HepG2 (cell line): ENCODE data around the gene ADCY5. TPM values are rescaled to one million over a fixed set of nuclear protein-coding genes. Genes with fewer than 3 reads are reported as not detected.

Experiments used
- ATAC-seq: fragments of 200-7000 bp; cut with Tn5 transposase; 3 replicates; pipeline ENCODE4 v1.9.1; 2020; ENCODE audit warnings: mild to moderate bottlenecking, moderate library complexity
- BruUV-seq: library from RNA; stranded (reverse); fragments of 400-500 nt; replicated peaks from 2 replicates; lab custom pipeline; 2021; lab: Mats Ljungman, UMichigan
- CTCF ChIA-PET: fragments of 300-600 bp; formaldehyde crosslinking; extraction: SDS; loops from one replicate; lab custom pipeline; 2021; ENCODE audit warnings: low total read pairs, inconsistent platforms, low intra/inter-chr PET ratio; lab: Yijun Ruan, JAX
- POLR2A ChIA-PET: fragments of 350-600 bp; sonication (Branson Sonifier 250); formaldehyde crosslinking; loops from one replicate; lab custom pipeline; 2020; ENCODE audit warnings: antibody characterized with exemption, inconsistent platforms; lab: Yijun Ruan, JAX
- DNase-seq: peaks from one replicate; pipeline ENCODE4 v3.0.0-alpha.2; 2015; ENCODE audit warnings: low spot score
- FAIRE-seq: peaks from 3 replicates; lab custom pipeline; 2011; peaks lifted over from hg19 to GRCh38; lab: Jason Lieb, UNC
- H2AFZ ChIP-seq: one replicate; pipeline ENCODE4 v1.6.1; 2011; ENCODE audit warnings: low read length, inconsistent platforms
- H3K27ac ChIP-seq: fragments of 300-600 bp; 3 replicates; pipeline ENCODE4 v1.8.0; 2011; ENCODE audit warnings: mixed run types, mild to moderate bottlenecking, mixed read lengths, low read length, inconsistent platforms; ENCODE audit not compliant: insufficient read depth; ENCODE audit errors: extremely low read length
- H3K27me3 ChIP-seq, 2 experiments: fragments of 200-600 bp in 1 of 2; 2 replicates in 1 of 2; 3 replicates in 1 of 2; pipeline versions ENCODE4 v1.6.0 to v1.8.0; 2011; ENCODE audit warnings: low read length in 2 of 2, mild to moderate bottlenecking in 2 of 2, moderate library complexity in 2 of 2, inconsistent platforms in 1 of 2; ENCODE audit not compliant: insufficient read depth in 2 of 2, control insufficient read depth in 1 of 2
- H3K36me3 ChIP-seq, 2 experiments: fragments of 200-600 bp in 1 of 2; replicated peaks in 1 of 2; 2 replicates in 1 of 2; 3 replicates in 1 of 2; pipeline versions ENCODE4 v1.5.1 to v1.8.0; 2011; ENCODE audit warnings: low read length in 2 of 2, inconsistent platforms in 1 of 2; ENCODE audit not compliant: insufficient read depth in 2 of 2, control insufficient read depth in 1 of 2
- H3K4me1 ChIP-seq: 2 replicates; pipeline ENCODE4 v1.5.1; 2012; ENCODE audit warnings: low read length, inconsistent platforms; ENCODE audit not compliant: insufficient read depth
- H3K4me2 ChIP-seq: 2 replicates; pipeline ENCODE4 v1.6.0; 2011; ENCODE audit warnings: low read depth, low read length, inconsistent platforms
- H3K4me3 ChIP-seq, 3 experiments: fragments of 200-600 bp in 1 of 3; sonication (generic), shearing (Covaris generic) in 1 of 3; replicated peaks in 1 of 3; 2 replicates each; pipeline ENCODE4 v1.5.1; 2011 to 2016; ENCODE audit warnings: low read length in 3 of 3, inconsistent platforms in 2 of 3, low read depth in 2 of 3, mild to moderate bottlenecking in 2 of 3, control low read depth in 1 of 3, mixed read lengths in 1 of 3; ENCODE audit not compliant: insufficient read depth in 1 of 3
- H3K79me2 ChIP-seq: one replicate; pipeline ENCODE4 v1.6.1; 2011; ENCODE audit warnings: low read length, inconsistent platforms; ENCODE audit not compliant: insufficient read depth
- H3K9ac ChIP-seq: 2 replicates; pipeline ENCODE4 v1.6.0; 2011; ENCODE audit warnings: mild to moderate bottlenecking, low read depth, low read length, inconsistent platforms; ENCODE audit not compliant: insufficient read depth
- H3K9me3 ChIP-seq: 2 replicates; pipeline ENCODE4 v1.5.1; 2012; ENCODE audit warnings: mild to moderate bottlenecking, low read length
- H4K20me1 ChIP-seq: 2 replicates; pipeline ENCODE4 v1.6.0; 2011; ENCODE audit warnings: inconsistent platforms, mild to moderate bottlenecking, low read length, moderate library complexity; ENCODE audit not compliant: insufficient read depth
- CBX1 ChIP-seq: IDR thresholded peaks from one replicate; pipeline ENCODE4 v1.6.1; 2016; ENCODE audit warnings: antibody characterized with exemption, low read depth
- CHD2 ChIP-seq: IDR thresholded peaks from 2 replicates; pipeline ENCODE4 v1.6.1; 2011; ENCODE audit warnings: low read depth, low read length, improper control_type of control experiment
- JARID2 ChIP-seq: sonication (generic); formaldehyde crosslinking; IDR thresholded peaks from 2 replicates; pipeline ENCODE4 v1.8.1; 2023; ENCODE audit warnings: missing genetic modification reagents, inconsistent platforms; ENCODE audit not compliant: insufficient replicate concordance
- NONO ChIP-seq, 2 experiments: fragments of 450-650 bp in 1 of 2; sonication (generic) in 1 of 2; formaldehyde crosslinking in 1 of 2; IDR thresholded peaks in 1 of 2; conservative IDR thresholded peaks in 1 of 2; 2 replicates each; pipeline versions ENCODE4 v1.6.1 to v1.8.0; 2017 to 2022; ENCODE audit warnings: mild to moderate bottlenecking in 1 of 2, missing genetic modification reagents in 1 of 2, moderate library complexity in 1 of 2
- NR3C1 ChIP-seq: sonication (generic); formaldehyde crosslinking; IDR thresholded peaks from 2 replicates; pipeline ENCODE4 v1.4.0; 2020; ENCODE audit warnings: missing genetic modification reagents
- SCMH1 ChIP-seq: sonication (generic); formaldehyde crosslinking; IDR thresholded peaks from 2 replicates; pipeline ENCODE4 v1.9.0; 2021; ENCODE audit warnings: missing genetic modification reagents, mild to moderate bottlenecking, borderline replicate concordance
- ZFX ChIP-seq: sonication (generic); formaldehyde crosslinking; IDR thresholded peaks from 2 replicates; pipeline ENCODE4 v1.4.0; 2020; ENCODE audit warnings: mild to moderate bottlenecking, low read depth, missing genetic modification reagents, moderate library complexity
- ZNF235 ChIP-seq: sonication (generic); formaldehyde crosslinking; IDR thresholded peaks from 2 replicates; pipeline ENCODE4 v1.8.1; 2023; ENCODE audit warnings: mild to moderate bottlenecking, missing genetic modification reagents, borderline replicate concordance
- ZSCAN25 ChIP-seq: sonication (generic); formaldehyde crosslinking; IDR thresholded peaks from 2 replicates; pipeline ENCODE4 v1.8.0; 2022; ENCODE audit warnings: mild to moderate bottlenecking, missing genetic modification reagents
- WGBS: methylation state at CpG from one replicate; pipeline ENCODE4 v1.1.6; 2017; ENCODE audit warnings: low lambda C conversion rate; 5-methylcytosine and 5-hydroxymethylcytosine counted together
- in situ Hi-C: cut with HindIII; loops from 2 replicates; pipeline ENCODE4 v1.10.0; 2017; ENCODE audit warnings: low pct_unique_long_range_greater_than_20kb; ENCODE audit not compliant: extremely low pct_ligation_motif_present
- intact Hi-C: fragments of 100-400 bp; cut with micrococcal nuclease; formaldehyde crosslinking; loops from one replicate; pipeline ENCODE4 v1.10.0; 2022; ENCODE audit not compliant: unreplicated experiment
- polyA plus RNA-seq, 8 experiments: library from polyadenylated mRNA; depleted of rRNA in 3 of 8; stranded (reverse) in 7 of 8; unstranded in 1 of 8; fragments of >200 nt; fragmentation: Illumina TruSeq in 4 of 8; extraction: Trizol in 4 of 8; gene quantifications; 2 replicates each; pipeline versions ENCODE4 v1.2.1 to v1.2.3, GENCODE V29; 2011 to 2016; ENCODE audit warnings: low read depth in 4 of 8, missing spikeins in 1 of 8, mixed read lengths in 1 of 8; ENCODE audit not compliant: insufficient read depth in 1 of 8
- total RNA-seq, 5 experiments: library from RNA; depleted of rRNA; stranded (reverse); fragments of >200 nt; fragmentation: Illumina TruSeq; extraction: Trizol; gene quantifications; 2 replicates each; pipeline ENCODE4 v1.2.3, GENCODE V29; 2016; ENCODE audit warnings: low read depth in 1 of 5
- TF ChIP-seq, protein P1 (sequence below): sonication (generic); formaldehyde crosslinking; IDR thresholded peaks from 2 replicates; pipeline ENCODE4 v1.4.0; 2020; ENCODE audit warnings: missing genetic modification reagents

The ADCY5 gene
- total and polyA plus RNA-seq, 2 of the 13 experiments (the other 11 are each of a cell fraction or from before 2014, with no cell fraction given) = not detected

DNA sequence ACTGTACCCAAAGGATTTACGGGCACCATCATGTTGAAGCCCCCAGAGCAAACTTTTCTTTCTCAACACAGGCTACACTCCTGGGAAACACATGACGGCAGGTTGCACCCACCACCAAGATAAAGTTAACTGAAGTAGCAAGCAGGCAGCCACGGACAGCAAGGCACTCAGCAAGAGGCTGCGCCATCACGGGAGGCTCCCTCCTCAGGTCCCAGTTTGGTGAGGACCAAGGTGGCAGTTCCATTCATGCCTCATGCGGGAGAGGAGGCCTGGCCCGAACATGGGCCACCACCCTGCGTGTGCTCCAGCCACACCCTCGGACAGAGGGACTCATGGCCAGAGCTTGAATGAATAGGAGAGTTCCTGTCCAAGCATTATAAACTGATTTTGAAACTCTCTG is 6.8 kb downstream of the ADCY5 start:
- ChIA-PET CTCF (no interaction called here), POLR2A (no interaction called here)
- Histone ChIP-seq H3K4me1 (no peaks in the 10 kb centered on the region), H3K4me2 (no peak overlapping the region), H4K20me1 (no peaks in the 10 kb centered on the region), H3K27me3 (peaks cover 0 to 39% of the 10 kb centered on the region in 2 experiments; a peak in 4 of 5 replicates), H3K36me3 (no peaks in the 10 kb centered on the region), H3K79me2 (no peaks in the 10 kb centered on the region), H3K27ac (no peak overlapping the region), H3K9ac (no peak overlapping the region), H2AFZ (no peak overlapping the region), H3K9me3 (no peaks in the 10 kb centered on the region), H3K4me3 (no peak overlapping the region)
- intact Hi-C loops (no loop called here), in situ Hi-C loops (no loop called here)
- DNase-seq (no peak), ATAC-seq (no peak), FAIRE-seq (no peak)
- no TSS peak for BruUV-seq
- 48% methylated on average over 4 of the region's 9 CpGs for WGBS
- no peak for TF ChIP-seq SCMH1

DNA sequence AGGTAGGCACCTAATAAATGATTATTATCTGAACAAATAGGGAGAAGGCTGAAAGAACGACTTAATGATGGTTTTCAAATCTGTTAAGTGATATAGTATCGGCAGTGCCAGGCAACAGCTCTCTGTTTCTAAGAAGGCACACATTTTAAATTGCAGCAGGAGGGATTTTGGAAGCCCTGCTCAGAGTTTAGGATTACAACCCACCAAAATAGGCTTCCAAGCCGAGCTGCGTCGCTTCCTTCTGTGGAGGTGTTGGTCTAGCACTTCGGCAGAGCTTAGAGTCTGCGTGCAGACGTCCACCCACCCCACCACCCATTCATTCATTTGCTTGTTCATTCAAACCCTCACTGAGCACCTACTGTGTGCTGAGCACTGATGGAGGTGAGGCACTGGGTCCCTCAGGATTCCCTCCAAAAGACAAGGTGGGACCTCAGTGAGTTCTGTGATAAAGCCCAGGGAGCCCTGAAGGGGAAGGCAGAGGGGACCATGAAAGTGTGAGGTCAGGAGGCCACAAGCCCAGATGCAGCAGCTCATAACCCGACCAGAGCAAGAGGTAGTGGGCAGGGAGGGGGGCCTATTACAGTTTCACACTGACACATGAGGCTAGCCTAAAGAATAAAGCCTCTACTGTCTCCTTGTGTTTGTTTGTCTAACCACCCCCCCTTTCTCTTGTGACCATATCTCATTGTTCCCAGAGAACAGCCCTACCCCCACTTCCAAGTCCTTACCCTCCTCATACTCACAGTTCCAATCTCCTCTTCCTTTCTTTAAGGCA is 8.9 kb downstream of the ADCY5 start:
- no TSS peak for BruUV-seq
- FAIRE-seq (no peak), ATAC-seq (no peak), DNase-seq (no peak)
- no peak overlapping the region for H3K4me3 ChIP-seq
- no peaks in the 10 kb centered on the region for H3K9me3 ChIP-seq
- H4K20me1 ChIP-seq = no peaks in the 10 kb centered on the region
- no peak overlapping the region for H3K4me2 ChIP-seq
- in situ Hi-C loops = no loop called here
- H3K9ac ChIP-seq = no peak overlapping the region
- H3K79me2 ChIP-seq = no peaks in the 10 kb centered on the region
- intact Hi-C loops = no loop called here
- H3K4me1 ChIP-seq = no peaks in the 10 kb centered on the region
- H3K27ac ChIP-seq = no peak overlapping the region
- ChIA-PET POLR2A (no interaction called here), CTCF (no interaction called here)
- WGBS = 15% methylated on average over 4 of the region's 9 CpGs
- H2AFZ ChIP-seq = no peak overlapping the region
- H3K36me3 ChIP-seq = no peaks in the 10 kb centered on the region
- peaks cover 0 to 33% of the 10 kb centered on the region in 2 experiments; a peak in 3 of 5 replicates for H3K27me3 ChIP-seq
- TF ChIP-seq ZSCAN25 (CRISPR knock-in tag) (no peak), ZFX (CRISPR knock-in tag) (no peak), ZNF235 (no peak), JARID2 (CRISPR knock-in tag) (no peak), CBX1 (no peak), NR3C1 (CRISPR knock-in tag) (no peak), CHD2 (no peak), NONO (IDR thresholded peaks at IDR 0.05) (no peak), NONO (CRISPR knock-in tag; conservative IDR thresholded peaks at IDR 0.05) (no peak)
- TF ChIP-seq, protein P1, sequence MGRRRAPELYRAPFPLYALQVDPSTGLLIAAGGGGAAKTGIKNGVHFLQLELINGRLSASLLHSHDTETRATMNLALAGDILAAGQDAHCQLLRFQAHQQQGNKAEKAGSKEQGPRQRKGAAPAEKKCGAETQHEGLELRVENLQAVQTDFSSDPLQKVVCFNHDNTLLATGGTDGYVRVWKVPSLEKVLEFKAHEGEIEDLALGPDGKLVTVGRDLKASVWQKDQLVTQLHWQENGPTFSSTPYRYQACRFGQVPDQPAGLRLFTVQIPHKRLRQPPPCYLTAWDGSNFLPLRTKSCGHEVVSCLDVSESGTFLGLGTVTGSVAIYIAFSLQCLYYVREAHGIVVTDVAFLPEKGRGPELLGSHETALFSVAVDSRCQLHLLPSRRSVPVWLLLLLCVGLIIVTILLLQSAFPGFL (CRISPR knock-in tag) = no peak
